HG02588 (cell line): ENCODE data around the gene EFEMP2.

Source experiments
- ATAC-seq: cut with Tn5 transposase; IDR thresholded peaks from one replicate; pipeline ENCODE4 v1.9.1; 2021; ENCODE audit warnings: mild to moderate bottlenecking, moderate library complexity; ENCODE audit not compliant: unreplicated experiment

Gene EFEMP2

GRCh38 chr11:65872586-65873317 is at the start of gene EFEMP2:
EFEMP2 (minus strand) TSS chr11:65872800; CDS start chr11:65872354, 446 bp downstream.
- ATAC-seq = no peak

GRCh38 chr11:65921876-65922275 is 49.3 kb upstream of the EFEMP2 start:
- no peak for ATAC-seq

GRCh38 chr11:65921033-65921555 is 48.5 kb upstream of the EFEMP2 start:
- ATAC-seq = no peak

GRCh38 chr11:65920372-65920802 is 47.8 kb upstream of the EFEMP2 start:
- no peak for ATAC-seq

GRCh38 chr11:65919573-65920371 is 47.2 kb upstream of the EFEMP2 start:
- peak; percentile 43 for ATAC-seq

- ATAC-seq = peak; percentile 83
Observed at GRCh38 chr11:65919141-65919572, 46.6 kb upstream of the EFEMP2 start, which contains the start of gene DRAP1. DRAP1 (plus strand) TSS chr11:65919426; CDS start chr11:65919502, 76 bp downstream.

GRCh38 chr11:65918211-65919140 is 45.9 kb upstream of the EFEMP2 start, which contains the start of gene C11orf68:
C11orf68 (minus strand) TSS chr11:65919062; CDS start chr11:65919031, 31 bp downstream.
- ATAC-seq = peak; percentile 54

GRCh38 chr11:65917434-65918210 is 45.0 kb upstream of the EFEMP2 start:
- no peak for ATAC-seq

GRCh38 chr11:65917077-65917433 is 44.5 kb upstream of the EFEMP2 start:
- no peak for ATAC-seq

- ATAC-seq = no peak
Observed at GRCh38 chr11:65916391-65916790, 43.8 kb upstream of the EFEMP2 start.

- ATAC-seq = no peak
Observed at GRCh38 chr11:65915821-65916251, 43.2 kb upstream of the EFEMP2 start.

- ATAC-seq = no peak
Observed at GRCh38 chr11:65915101-65915820, 42.7 kb upstream of the EFEMP2 start.

- ATAC-seq = no peak
Observed at GRCh38 chr11:65912845-65913244, 40.2 kb upstream of the EFEMP2 start.

- no peak for ATAC-seq
Observed at GRCh38 chr11:65911682-65912568, 39.3 kb upstream of the EFEMP2 start.

- no peak for ATAC-seq
Observed at GRCh38 chr11:65907878-65908277, 35.3 kb upstream of the EFEMP2 start.

- no peak for ATAC-seq
Observed at GRCh38 chr11:65906602-65907001, 34.0 kb upstream of the EFEMP2 start.

GRCh38 chr11:65903715-65904114 is 31.1 kb upstream of the EFEMP2 start:
- ATAC-seq = no peak

- ATAC-seq = no peak
Observed at GRCh38 chr11:65903068-65903481, 30.5 kb upstream of the EFEMP2 start.
